Astrocyte of the spinal cord (primary cell): ENCODE data around the gene RTN1.

Experiments used
- DNase-seq: peaks from one replicate; pipeline ENCODE4 v3.0.0; 2011; ENCODE audit warnings: low read depth, low spot score
- H3K4me3 ChIP-seq: 2 replicates; pipeline ENCODE4 v1.5.1; 2011; ENCODE audit warnings: low read depth, mild to moderate bottlenecking, low read length, moderate library complexity
- in situ Hi-C: cut with HindIII; loops from 2 replicates; pipeline ENCODE4 v1.10.0; 2017; ENCODE audit warnings: low sequenced_read_pairs
- TF ChIP-seq, protein P1 (sequence below): IDR thresholded peaks from 2 replicates; pipeline ENCODE4 v1.5.1; 2012; ENCODE audit warnings: low read depth, mild to moderate bottlenecking, low read length, inconsistent platforms

The RTN1 gene

GRCh38 chr14:59819446-59820088 lies 51.0 kb downstream of the RTN1 start:
- TF ChIP-seq, protein P1, sequence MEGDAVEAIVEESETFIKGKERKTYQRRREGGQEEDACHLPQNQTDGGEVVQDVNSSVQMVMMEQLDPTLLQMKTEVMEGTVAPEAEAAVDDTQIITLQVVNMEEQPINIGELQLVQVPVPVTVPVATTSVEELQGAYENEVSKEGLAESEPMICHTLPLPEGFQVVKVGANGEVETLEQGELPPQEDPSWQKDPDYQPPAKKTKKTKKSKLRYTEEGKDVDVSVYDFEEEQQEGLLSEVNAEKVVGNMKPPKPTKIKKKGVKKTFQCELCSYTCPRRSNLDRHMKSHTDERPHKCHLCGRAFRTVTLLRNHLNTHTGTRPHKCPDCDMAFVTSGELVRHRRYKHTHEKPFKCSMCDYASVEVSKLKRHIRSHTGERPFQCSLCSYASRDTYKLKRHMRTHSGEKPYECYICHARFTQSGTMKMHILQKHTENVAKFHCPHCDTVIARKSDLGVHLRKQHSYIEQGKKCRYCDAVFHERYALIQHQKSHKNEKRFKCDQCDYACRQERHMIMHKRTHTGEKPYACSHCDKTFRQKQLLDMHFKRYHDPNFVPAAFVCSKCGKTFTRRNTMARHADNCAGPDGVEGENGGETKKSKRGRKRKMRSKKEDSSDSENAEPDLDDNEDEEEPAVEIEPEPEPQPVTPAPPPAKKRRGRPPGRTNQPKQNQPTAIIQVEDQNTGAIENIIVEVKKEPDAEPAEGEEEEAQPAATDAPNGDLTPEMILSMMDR = no peak
- in situ Hi-C loops = no loop called here
- no peak for DNase-seq
- no peak overlapping the region for H3K4me3 ChIP-seq

- in situ Hi-C loops = no loop called here
- H3K4me3 ChIP-seq = no peak overlapping the region
- TF ChIP-seq, protein P1 = no peak
- no peak for DNase-seq
Observed at GRCh38 chr14:59816941-59817340, 53.6 kb downstream of the RTN1 start.

DNA sequence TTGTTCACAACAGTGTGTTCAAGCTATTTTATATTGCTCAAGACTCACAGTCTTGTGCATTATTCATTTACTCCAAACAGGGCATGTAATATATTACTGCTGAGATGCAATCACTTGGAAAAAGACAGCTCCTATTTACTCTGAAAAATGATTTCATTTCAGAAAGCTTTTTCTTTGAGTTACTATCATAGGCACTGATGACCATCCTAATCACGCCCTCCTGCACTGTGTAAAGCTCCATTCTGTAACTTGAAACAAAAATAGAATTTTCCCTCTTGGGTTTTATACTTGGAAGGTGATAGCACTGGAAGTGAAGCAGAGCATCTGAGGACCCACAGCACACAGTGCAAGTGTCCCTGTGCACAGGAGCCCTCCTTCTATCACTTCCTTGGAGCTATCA lies 55.6 kb downstream of the RTN1 start:
- TF ChIP-seq, protein P1 = no peak
- in situ Hi-C loops = no loop called here
- DNase-seq = no peak
- no peak overlapping the region for H3K4me3 ChIP-seq

GRCh38 chr14:59811815-59812214 lies 58.8 kb downstream of the RTN1 start:
- TF ChIP-seq, protein P1 = no peak
- H3K4me3 ChIP-seq = no peak overlapping the region
- in situ Hi-C loops = no loop called here
- no peak for DNase-seq

DNA sequence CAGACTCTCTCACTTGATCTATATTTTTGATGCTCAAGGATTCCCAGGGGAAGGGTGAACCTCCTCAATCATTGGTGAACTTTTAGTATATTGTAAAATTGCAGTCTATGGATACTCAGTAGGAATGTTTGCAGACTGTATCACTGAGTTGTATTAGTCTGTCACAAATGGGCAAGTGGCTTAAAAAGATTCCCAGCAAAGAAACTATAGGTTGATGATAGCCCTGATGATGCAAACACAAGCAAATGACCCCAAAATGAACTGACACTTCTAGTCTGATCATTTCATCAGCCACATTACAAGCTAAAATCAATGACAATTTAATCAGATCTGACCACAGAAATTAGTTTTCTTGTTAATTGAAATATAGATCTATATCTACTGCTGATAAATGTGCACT lies 59.5 kb downstream of the RTN1 start:
- no peak overlapping the region for H3K4me3 ChIP-seq
- TF ChIP-seq, protein P1 = no peak
- in situ Hi-C loops = no loop called here
- no peak for DNase-seq

DNA sequence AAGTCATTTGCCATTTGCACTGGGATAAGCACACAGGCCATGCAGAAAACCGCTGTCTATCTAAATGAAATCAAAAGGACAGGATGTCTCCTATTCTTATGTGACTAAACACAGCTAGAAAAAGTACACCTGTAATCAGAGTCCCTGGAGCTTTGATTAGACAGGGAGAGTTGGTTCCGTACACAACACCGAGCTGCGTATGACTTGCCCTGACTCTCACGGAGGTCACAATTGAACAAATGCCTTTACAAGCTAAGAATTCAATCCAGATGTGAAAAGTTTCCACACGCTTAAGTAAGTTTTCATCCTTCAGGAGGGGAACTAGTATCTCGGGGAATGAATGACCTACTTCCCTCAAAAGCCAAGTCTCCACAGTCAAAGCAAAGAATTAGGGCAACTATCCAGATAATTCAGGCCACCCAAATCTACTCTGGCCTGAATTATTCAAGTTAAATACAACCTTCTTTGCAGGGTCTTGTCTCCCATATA lies 67.5 kb downstream of the RTN1 start:
- no peak overlapping the region for H3K4me3 ChIP-seq
- in situ Hi-C loops = no loop called here
- no peak for DNase-seq
- TF ChIP-seq, protein P1 = no peak

GRCh38 chr14:59788176-59788575 lies 82.4 kb downstream of the RTN1 start:
- H3K4me3 ChIP-seq = no peak overlapping the region
- in situ Hi-C loops = no loop called here
- TF ChIP-seq, protein P1 = no peak
- DNase-seq = no peak
